ENCODE data around the gene PROP1. TPM values are rescaled to one million over a fixed set of nuclear protein-coding genes. Genes with fewer than 3 reads are reported as not detected.
"Not testable (repeated sequence)": the region's sequence is repeated elsewhere in the genome, so short reads cannot be mapped to it uniquely, and the experiment has no call there.

PROP1 gene
- total RNA-seq, 2 experiments from 2014 or later = not detected

- Histone ChIP-seq H3K27ac (ENCODE audit: low read depth, low read length, poor library complexity, severe bottlenecking) (no peak overlapping the region), H3K4me2 (ENCODE audit: low read length) (no peak overlapping the region), H4K20me1 (ENCODE audit: insufficient read depth, low read length) (no peaks in the 10 kb centered on the region), H3K4me3 (ENCODE audit: low read depth, low read length, poor library complexity, severe bottlenecking) (no peak overlapping the region), H3K9me3 (ENCODE audit: low read length) (no peaks in the 10 kb centered on the region), H2AFZ (ENCODE audit: low read length) (no peak overlapping the region), H3K4me1 (ENCODE audit: insufficient read depth, low read length, poor library complexity, severe bottlenecking) (no peaks in the 10 kb centered on the region), H3K79me2 (ENCODE audit: insufficient read depth, low read depth, low read length) (no peaks in the 10 kb centered on the region), H3K36me3 (ENCODE audit: insufficient read depth, low read length) (no peaks in the 10 kb centered on the region), H3K9me2 (ENCODE audit: insufficient read depth, low read length) (no peaks in the 10 kb centered on the region)
- POLR2A ChIA-PET = no interaction called here
- BruUV-seq (replicated peaks) = no TSS peak
- DNase-seq (ENCODE audit: low spot score) = no peak
- intact Hi-C loops (cut with micrococcal nuclease; ENCODE audit: unreplicated experiment) = no loop called here
- TF ChIP-seq CTCF (conservative IDR thresholded peaks at IDR 0.05; ENCODE audit: low read length) (no peak), EZH2phosphoT487 (IDR thresholded peaks at IDR 0.05; ENCODE audit: borderline replicate concordance, low read depth, low read length) (no peak)
- CTCF ChIA-PET (ENCODE audit: unreplicated experiment) = no interaction called here
Observed at GRCh38 chr5:177973066-177973635, 22.9 kb downstream of the PROP1 start.

- CTCF ChIA-PET (ENCODE audit: unreplicated experiment) = no interaction called here
- Histone ChIP-seq H3K27ac (ENCODE audit: low read depth, low read length, poor library complexity, severe bottlenecking) (no peak overlapping the region), H3K4me1 (ENCODE audit: insufficient read depth, low read length, poor library complexity, severe bottlenecking) (no peaks in the 10 kb centered on the region), H3K9me3 (ENCODE audit: low read length) (no peaks in the 10 kb centered on the region), H3K36me3 (ENCODE audit: insufficient read depth, low read length) (no peaks in the 10 kb centered on the region), H3K9me2 (ENCODE audit: insufficient read depth, low read length) (no peaks in the 10 kb centered on the region), H4K20me1 (ENCODE audit: insufficient read depth, low read length) (no peaks in the 10 kb centered on the region), H3K4me3 (ENCODE audit: low read depth, low read length, poor library complexity, severe bottlenecking) (no peak overlapping the region), H3K79me2 (ENCODE audit: insufficient read depth, low read depth, low read length) (no peaks in the 10 kb centered on the region), H3K4me2 (ENCODE audit: low read length) (no peak overlapping the region), H2AFZ (ENCODE audit: low read length) (no peak overlapping the region)
- BruUV-seq (replicated peaks) = no TSS peak
- DNase-seq (ENCODE audit: low spot score) = no peak
- intact Hi-C loops (cut with micrococcal nuclease; ENCODE audit: unreplicated experiment) = no loop called here
- no peak for TF ChIP-seq EZH2phosphoT487 (IDR thresholded peaks at IDR 0.05; ENCODE audit: borderline replicate concordance, low read depth, low read length)
- no peak for TF ChIP-seq CTCF (conservative IDR thresholded peaks at IDR 0.05; ENCODE audit: low read length)
- POLR2A ChIA-PET = no interaction called here
Observed at GRCh38 chr5:177972613-177973012, 23.4 kb downstream of the PROP1 start.

- DNase-seq (ENCODE audit: low spot score); H3K4me3 ChIP-seq (ENCODE audit: low read depth, low read length, poor library complexity, severe bottlenecking); H2AFZ ChIP-seq (ENCODE audit: low read length); H3K9me3 ChIP-seq (ENCODE audit: low read length); CTCF ChIA-PET (ENCODE audit: unreplicated experiment); H3K9me2 ChIP-seq (ENCODE audit: insufficient read depth, low read length); POLR2A ChIA-PET; BruUV-seq (replicated peaks); H4K20me1 ChIP-seq (ENCODE audit: insufficient read depth, low read length); H3K4me2 ChIP-seq (ENCODE audit: low read length); H3K79me2 ChIP-seq (ENCODE audit: insufficient read depth, low read depth, low read length); H3K36me3 ChIP-seq (ENCODE audit: insufficient read depth, low read length); H3K4me1 ChIP-seq (ENCODE audit: insufficient read depth, low read length, poor library complexity, severe bottlenecking); intact Hi-C loops (cut with micrococcal nuclease; ENCODE audit: unreplicated experiment); H3K27ac ChIP-seq (ENCODE audit: low read depth, low read length, poor library complexity, severe bottlenecking): not testable (repeated sequence)
Observed at GRCh38 chr5:177972014-177972413, 24.0 kb downstream of the PROP1 start.

Data from OCI-LY7 (cell line).